K562 (cell line): Measurements from ENCODE around the gene CZIB. TPM values are rescaled to one million over a fixed set of nuclear protein-coding genes. Genes with fewer than 3 reads are reported as not detected.

Experiments
- ATAC-seq: fragments of 200-7000 bp; cut with Tn5 transposase; 3 replicates; pipeline ENCODE4 v1.9.1; 2020; ENCODE audit warnings: moderate library complexity
- BruUV-seq: library from RNA; stranded (reverse); fragments of 400-500 nt; replicated peaks from 2 replicates; lab custom pipeline; 2021; lab: Mats Ljungman, UMichigan
- CTCF ChIA-PET: fragments of 300-600 bp; formaldehyde crosslinking; extraction: SDS; loops from one replicate; lab custom pipeline; 2021; ENCODE audit warnings: low intra/inter-chr PET ratio; lab: Yijun Ruan, JAX
- POLR2A ChIA-PET: fragments of 300-600, 350-650 bp; sonication (Branson Sonifier 250); formaldehyde crosslinking; extraction: SDS; loops from one replicate; lab custom pipeline; 2021; ENCODE audit warnings: antibody characterized with exemption, inconsistent platforms; lab: Yijun Ruan, JAX
- DNase-seq, 4 experiments: peaks; one replicate each; pipeline versions ENCODE4 v3.0.0 to v3.0.0-alpha.2; 2011 to 2018; ENCODE audit warnings: low spot score in 3 of 4, mixed read lengths in 3 of 4; ENCODE audit errors: extremely low read depth in 1 of 4
- FAIRE-seq: peaks from 2 replicates; lab custom pipeline; 2011; peaks lifted over from hg19 to GRCh38; lab: Jason Lieb, UNC
- H2AFZ ChIP-seq: 2 replicates; pipeline ENCODE4 v1.6.0; 2011; ENCODE audit warnings: low read depth, low read length, control low read depth, inconsistent platforms
- H3K27ac ChIP-seq: fragments of 200-600 bp; 3 replicates; pipeline ENCODE4 v1.8.0; 2011; ENCODE audit warnings: low read depth, mild to moderate bottlenecking, control low read depth, inconsistent platforms, low read length, moderate library complexity, mixed read lengths; ENCODE audit errors: extremely low read depth
- H3K27me3 ChIP-seq, 2 experiments: fragments of 300-600 bp in 1 of 2; 2 replicates in 1 of 2; 3 replicates in 1 of 2; pipeline versions ENCODE4 v1.6.0 to v1.8.0; 2011; ENCODE audit warnings: inconsistent platforms in 2 of 2, low read length in 2 of 2, mild to moderate bottlenecking in 1 of 2, mixed read lengths in 1 of 2, moderate library complexity in 1 of 2; ENCODE audit not compliant: control insufficient read depth in 2 of 2, insufficient read depth in 2 of 2
- H3K36me3 ChIP-seq: fragments of 300-600 bp; 3 replicates; pipeline ENCODE4 v1.8.0; 2011; ENCODE audit warnings: mild to moderate bottlenecking, low read length, inconsistent platforms; ENCODE audit not compliant: control insufficient read depth, insufficient read depth
- H3K4me1 ChIP-seq, 2 experiments: fragments of 200-600 bp in 1 of 2; replicated peaks in 1 of 2; 2 replicates in 1 of 2; 3 replicates in 1 of 2; pipeline versions ENCODE4 v1.5.1 to v1.8.0; 2011; ENCODE audit warnings: inconsistent platforms in 2 of 2, low read length in 2 of 2, mild to moderate bottlenecking in 1 of 2, mixed read lengths in 1 of 2, moderate library complexity in 1 of 2; ENCODE audit not compliant: control insufficient read depth in 2 of 2, insufficient read depth in 2 of 2
- H3K4me2 ChIP-seq: 2 replicates; pipeline ENCODE4 v1.6.1; 2011; ENCODE audit warnings: low read length, control low read depth, inconsistent platforms, mixed read lengths; ENCODE audit not compliant: insufficient read depth
- H3K4me3 ChIP-seq: fragments of 200-600 bp; sonication (generic), shearing (Covaris generic); 2 replicates; pipeline ENCODE4 v1.5.1; 2016; ENCODE audit warnings: control low read depth, inconsistent platforms
- H3K79me2 ChIP-seq: fragments of 200-600 bp; 3 replicates; pipeline ENCODE4 v1.8.0; 2011; ENCODE audit warnings: low read length, inconsistent platforms; ENCODE audit not compliant: control insufficient read depth, insufficient read depth
- H3K9ac ChIP-seq, 2 experiments: 2 replicates each; pipeline versions ENCODE4 v1.6.0 to v1.6.1; 2011; ENCODE audit warnings: low read depth in 2 of 2, low read length in 2 of 2, control low read depth in 1 of 2, inconsistent platforms in 1 of 2, mild to moderate bottlenecking in 1 of 2, mixed read lengths in 1 of 2; ENCODE audit not compliant: insufficient read depth in 1 of 2
- H3K9me1 ChIP-seq: one replicate; pipeline ENCODE4 v1.6.0; 2011; ENCODE audit warnings: inconsistent platforms, mild to moderate bottlenecking, low read length, moderate library complexity; ENCODE audit not compliant: control insufficient read depth, insufficient read depth
- H3K9me3 ChIP-seq: replicated peaks from 2 replicates; pipeline ENCODE4 v1.5.1; 2011; ENCODE audit warnings: low read depth, low read length, inconsistent platforms; ENCODE audit not compliant: control insufficient read depth, insufficient read depth
- H4K20me1 ChIP-seq: replicated peaks from 2 replicates; pipeline ENCODE4 v1.6.1; 2011; ENCODE audit warnings: low read length, inconsistent platforms, mixed read lengths; ENCODE audit not compliant: control insufficient read depth, insufficient read depth
- BRF1 ChIP-seq: IDR thresholded peaks from 3 replicates; pipeline ENCODE4 v1.6.1; 2011; ENCODE audit warnings: borderline replicate concordance, mild to moderate bottlenecking; ENCODE audit not compliant: insufficient read length; ENCODE audit errors: extremely low read depth
- CBX3 ChIP-seq, 2 experiments: IDR thresholded peaks; 1 replicate in 1 of 2; 2 replicates in 1 of 2; pipeline ENCODE4 v1.6.1; 2012; ENCODE audit warnings: inconsistent platforms in 2 of 2, low read length in 2 of 2, borderline replicate concordance in 1 of 2, control low read depth in 1 of 2
- HNRNPL ChIP-seq: fragments of 200-400 bp; formaldehyde crosslinking; IDR thresholded peaks from 2 replicates; pipeline ENCODE4 v1.6.1; 2017; ENCODE audit warnings: low read depth, mild to moderate bottlenecking, low read length
- NR3C1 ChIP-seq: sonication (generic); formaldehyde crosslinking; IDR thresholded peaks from 2 replicates; pipeline ENCODE4 v1.8.1; 2022; ENCODE audit warnings: missing genetic modification reagents
- PHB ChIP-seq: fragments of 250-450 bp; sonication (Bioruptor Pico); IDR thresholded peaks from 2 replicates; pipeline ENCODE4 v1.5.0; 2021
- RBM22 ChIP-seq: fragments of 200-400 bp; formaldehyde crosslinking; IDR thresholded peaks from 2 replicates; pipeline ENCODE4 v1.6.1; 2018; ENCODE audit warnings: low read length, low read depth; ENCODE audit not compliant: poor library complexity, severe bottlenecking
- THAP12 ChIP-seq: fragments of 250-450 bp; sonication (Bioruptor Pico); IDR thresholded peaks from 2 replicates; pipeline ENCODE4 v1.9.0; 2021; ENCODE audit warnings: mild to moderate bottlenecking, inconsistent platforms
- THAP7 ChIP-seq: fragments of 250-450 bp; sonication (Bioruptor Pico); IDR thresholded peaks from 2 replicates; pipeline ENCODE4 v1.5.0; 2021
- ZNF778 ChIP-seq: fragments of 450-650 bp; formaldehyde crosslinking; IDR thresholded peaks from 2 replicates; pipeline ENCODE4 v1.4.0; 2020; ENCODE audit warnings: mild to moderate bottlenecking, moderate library complexity
- WGBS: fragments of 100-300 bp; shearing (Covaris generic); methylation state at CpG from one replicate; pipeline ENCODE4 v1.1.6; 2016; ENCODE audit warnings: low coverage, mixed read lengths; ENCODE audit not compliant: insufficient coverage; ENCODE audit errors: missing lambda C conversion rate; 5-methylcytosine and 5-hydroxymethylcytosine counted together
- in situ Hi-C: fragments of 300-500 bp; cut with MboI; formaldehyde crosslinking; loops from 4 replicates; pipeline ENCODE4 v1.15.0; 2018; ENCODE audit warnings: inconsistent platforms, mixed read lengths
- intact Hi-C: fragments of 100-400 bp; cut with micrococcal nuclease; formaldehyde crosslinking; loops from 2 replicates; pipeline ENCODE4 v1.14.2; 2022
- polyA plus RNA-seq, 8 experiments: library from polyadenylated mRNA; depleted of rRNA in 4 of 8; stranded (reverse) in 5 of 8; unstranded in 3 of 8; fragments of >200 nt; fragmentation: Nextera tagmentation in 2 of 8; fragmentation: Illumina TruSeq in 1 of 8; extraction: Ambion mirVana in 2 of 8; extraction: Trizol in 1 of 8; gene quantifications; 2 replicates each; pipeline versions ENCODE4 v1.2.1 to v1.2.3, GENCODE V29; 2011 to 2014; ENCODE audit warnings: inconsistent platforms in 1 of 8, missing spikeins in 1 of 8
- total RNA-seq, 7 experiments: library from RNA; depleted of rRNA in 6 of 7; stranded (reverse); fragments of >200 nt in 6 of 7; fragmentation: Illumina TruSeq in 2 of 7; extraction: Trizol in 2 of 7; gene quantifications; 2 replicates each; pipeline versions ENCODE4 v1.2.1 to v1.2.3, GENCODE V29; 2011 to 2021; ENCODE audit warnings: low replicate concordance in 1 of 7

CZIB gene
- total and polyA plus RNA-seq, 9 of the 15 experiments (the other 6 are each of a cell fraction or from before 2014, with no cell fraction given) = 52.6 to 111 (median 80.0) TPM

- Histone ChIP-seq H3K79me2 (peaks cover 17% of the 10 kb centered on the region), H2AFZ (no peak overlapping the region), H4K20me1 (no peaks in the 10 kb centered on the region), H3K27ac (no peak overlapping the region), H3K4me2 (no peak overlapping the region), H3K27me3 (no peaks in the 10 kb centered on the region), H3K9ac (no peak overlapping the region), H3K9me3 (no peaks in the 10 kb centered on the region), H3K4me3 (no peak overlapping the region), H3K4me1 (peaks cover 8% of the 10 kb centered on the region in 2 experiments; a peak in 3 of 5 replicates), H3K9me1 (no peaks in the 10 kb centered on the region), H3K36me3 (peaks cover 49% of the 10 kb centered on the region)
- ChIA-PET CTCF (no interaction called here), POLR2A (no interaction called here)
- 90% methylated on average over 7 of the region's 7 CpGs for WGBS
- FAIRE-seq = no peak
- no TSS peak for BruUV-seq
- no peak for DNase-seq
- intact Hi-C loops = no loop called here
- TF ChIP-seq ZNF778 (CRISPR knock-in tag) = no peak
- no peak for TF ChIP-seq PHB (CRISPR knock-in tag)
- TF ChIP-seq CBX3 (IDR thresholded peaks at IDR 0.05; ENCODE audit: borderline replicate concordance in 1 of 2, low read length in 2 of 2) = no peak
- TF ChIP-seq RBM22 = no peak
- TF ChIP-seq BRF1 = no peak
- TF ChIP-seq HNRNPL = no peak
- no peak for TF ChIP-seq NR3C1 (CRISPR knock-in tag)
- no peak for TF ChIP-seq THAP7 (CRISPR knock-in tag)
- TF ChIP-seq THAP12 = no peak
- no peak for ATAC-seq
- in situ Hi-C loops = no loop called here
Observed at GRCh38 chr1:53218201-53218600, 2.2 kb downstream of the CZIB start.
